HCT116 (cell line): Measurements from ENCODE around the gene SERPINB5. TPM values are rescaled to one million over a fixed set of nuclear protein-coding genes. Genes with fewer than 3 reads are reported as not detected.

Experiments used
- ATAC-seq: fragments of 200-7000 bp; cut with Tn5 transposase; 2 replicates; pipeline ENCODE4 v1.9.1; 2020; ENCODE audit warnings: mild to moderate bottlenecking, moderate library complexity
- BruUV-seq: library from RNA; stranded (reverse); fragments of 400-500 nt; replicated peaks from 2 replicates; lab custom pipeline; 2021; lab: Mats Ljungman, UMichigan
- CTCF ChIA-PET: fragments of 300-600 bp; sonication (Branson Sonifier 250); formaldehyde crosslinking; loops from one replicate; lab custom pipeline; 2021; ENCODE audit warnings: antibody characterized with exemption; lab: Charles Lee
- POLR2A ChIA-PET: fragments of 300-600, 350-600 bp; sonication (Branson Sonifier 250); formaldehyde crosslinking; loops from one replicate; lab custom pipeline; 2021; ENCODE audit warnings: antibody characterized with exemption; lab: Charles Lee
- RAD21 ChIA-PET, 2 experiments: fragments of 300-600 bp; sonication (Branson Sonifier 250); formaldehyde crosslinking; loops; one replicate each; lab custom pipeline; 2023; ENCODE audit warnings: low total read pairs in 2 of 2; ENCODE audit not compliant: uncharacterized antibody in 2 of 2, unreplicated experiment in 2 of 2, low non-redundant PET in 1 of 2; lab: Charles Lee
- DNase-seq: peaks from one replicate; pipeline ENCODE4 v3.0.0-alpha.2; 2010; ENCODE audit warnings: low read depth, low spot score
- H2AFZ ChIP-seq: fragments of 200-600 bp; shearing (Covaris generic), sonication (generic); 2 replicates; pipeline ENCODE4 v1.6.1; 2017; ENCODE audit warnings: low read depth, mixed run types, mixed read lengths, antibody characterized with exemption, low read length; ENCODE audit not compliant: poor library complexity, severe bottlenecking
- H3K27ac ChIP-seq: 2 replicates; pipeline ENCODE4 v1.5.1; 2012; ENCODE audit warnings: low read depth, low read length
- H3K27me3 ChIP-seq: fragments of 200-600 bp; sonication (generic); 2 replicates; pipeline ENCODE4 v1.6.1; 2016; ENCODE audit warnings: mixed run types, low read length, mixed read lengths; ENCODE audit not compliant: insufficient read depth
- H3K36me3 ChIP-seq, 2 experiments: fragments of 200-500 bp in 1 of 2; fragments of 200-600 bp in 1 of 2; sonication (Bioruptor generic) in 1 of 2; sonication (generic) in 1 of 2; 2 replicates each; pipeline versions ENCODE4 v1.5.1 to v1.6.1; 2014 to 2016; ENCODE audit warnings: low read length in 2 of 2, inconsistent platforms in 1 of 2, mixed read lengths in 1 of 2, mixed run types in 1 of 2; ENCODE audit not compliant: insufficient read depth in 2 of 2, control insufficient read depth in 1 of 2
- H3K4me1 ChIP-seq, 2 experiments: fragments of 200-600 bp in 1 of 2; sonication (generic) in 1 of 2; 2 replicates each; pipeline versions ENCODE4 v1.5.1 to v1.6.1; 2012 to 2017; ENCODE audit warnings: low read length in 2 of 2, inconsistent platforms in 1 of 2, mild to moderate bottlenecking in 1 of 2, mixed read lengths in 1 of 2, mixed run types in 1 of 2, moderate library complexity in 1 of 2; ENCODE audit not compliant: insufficient read depth in 2 of 2, control insufficient read depth in 1 of 2
- H3K4me2 ChIP-seq: fragments of 200-600 bp; sonication (generic); 2 replicates; pipeline ENCODE4 v1.6.1; 2017; ENCODE audit warnings: mixed run types, low read length, mixed read lengths
- H3K4me3 ChIP-seq, 2 experiments: fragments of 200-600 bp in 1 of 2; sonication (generic) in 1 of 2; replicated peaks in 1 of 2; 2 replicates each; pipeline ENCODE4 v1.5.1; 2011 to 2016; ENCODE audit warnings: low read length in 2 of 2, control low read depth in 1 of 2, low read depth in 1 of 2, mild to moderate bottlenecking in 1 of 2, mixed read lengths in 1 of 2, mixed run types in 1 of 2
- H3K79me2 ChIP-seq: fragments of 200-600 bp; sonication (generic); 2 replicates; pipeline ENCODE4 v1.6.1; 2017; ENCODE audit warnings: mild to moderate bottlenecking, mixed run types, low read length, moderate library complexity, mixed read lengths; ENCODE audit not compliant: insufficient read depth
- H3K9ac ChIP-seq: fragments of 200-600 bp; sonication (generic); 2 replicates; pipeline ENCODE4 v1.6.1; 2016; ENCODE audit warnings: low read length, mixed read lengths
- H3K9me2 ChIP-seq: fragments of 200-600 bp; sonication (generic), shearing (Covaris generic); 2 replicates; pipeline ENCODE4 v1.6.1; 2017; ENCODE audit warnings: mixed run types, mild to moderate bottlenecking, moderate library complexity; ENCODE audit not compliant: insufficient read depth
- H3K9me3 ChIP-seq, 2 experiments: fragments of 200-500 bp in 1 of 2; fragments of 200-600 bp in 1 of 2; sonication (Bioruptor generic) in 1 of 2; sonication (generic) in 1 of 2; 2 replicates each; pipeline ENCODE4 v1.6.1; 2014 to 2017; ENCODE audit warnings: low read length in 2 of 2, mixed read lengths in 2 of 2, inconsistent platforms in 1 of 2, low read depth in 1 of 2, mild to moderate bottlenecking in 1 of 2, mixed run types in 1 of 2, moderate library complexity in 1 of 2; ENCODE audit not compliant: control insufficient read depth in 1 of 2, insufficient read depth in 1 of 2
- H4K20me1 ChIP-seq: fragments of 200-600 bp; sonication (generic), shearing (Covaris generic); 2 replicates; pipeline ENCODE4 v1.6.1; 2017; ENCODE audit warnings: mixed run types, mild to moderate bottlenecking, moderate library complexity; ENCODE audit not compliant: insufficient read depth
- CBX3 ChIP-seq: IDR thresholded peaks from 2 replicates; pipeline ENCODE4 v1.6.1; 2012; ENCODE audit warnings: low read depth
- CEBPB ChIP-seq: IDR thresholded peaks from 2 replicates; pipeline ENCODE4 v1.6.1; 2012; ENCODE audit warnings: low read depth
- EGR1 ChIP-seq: IDR thresholded peaks from 2 replicates; pipeline ENCODE4 v1.6.1; 2012; ENCODE audit warnings: low read depth
- ELF1 ChIP-seq: IDR thresholded peaks from 2 replicates; pipeline ENCODE4 v1.6.1; 2012; ENCODE audit warnings: low read depth, borderline replicate concordance
- EZH2 ChIP-seq: fragments of 200-600 bp; sonication (generic); IDR thresholded peaks from 2 replicates; pipeline ENCODE4 v1.6.1; 2017; ENCODE audit warnings: antibody characterized with exemption, mixed run types
- JUND ChIP-seq: IDR thresholded peaks from 2 replicates; pipeline ENCODE4 v1.6.1; 2012
- POLR2A ChIP-seq: IDR thresholded peaks from 2 replicates; pipeline ENCODE4 v1.7.0; 2011; ENCODE audit warnings: borderline replicate concordance; ENCODE audit not compliant: insufficient read depth, insufficient read length; ENCODE audit errors: extremely low read depth
- POLR2AphosphoS5 ChIP-seq: IDR thresholded peaks from 2 replicates; pipeline ENCODE4 v1.6.1; 2011; ENCODE audit warnings: mild to moderate bottlenecking, low read depth, low read length, moderate library complexity
- RAD21 ChIP-seq: IDR thresholded peaks from 2 replicates; pipeline ENCODE4 v1.6.1; 2012; ENCODE audit warnings: low read depth, mild to moderate bottlenecking
- SIN3A ChIP-seq: IDR thresholded peaks from 2 replicates; pipeline ENCODE4 v1.6.1; 2012; ENCODE audit warnings: low read depth
- SRF ChIP-seq: IDR thresholded peaks from 2 replicates; pipeline ENCODE4 v1.6.1; 2012; ENCODE audit warnings: low read depth
- YY1 ChIP-seq: IDR thresholded peaks from 2 replicates; pipeline ENCODE4 v1.6.1; 2011; ENCODE audit warnings: low read length, low read depth, moderate library complexity, mild to moderate bottlenecking; ENCODE audit not compliant: insufficient replicate concordance; ENCODE audit errors: extremely low read depth
- ZNF274 ChIP-seq: fragments of 200-500 bp; sonication (Bioruptor generic); IDR thresholded peaks from 2 replicates; pipeline ENCODE4 v1.6.1; 2014; ENCODE audit warnings: mild to moderate bottlenecking, low read depth, low read length, inconsistent platforms
- intact Hi-C: fragments of 100-400 bp; cut with micrococcal nuclease; formaldehyde crosslinking; loops from 2 replicates; pipeline ENCODE4 v1.10.0; 2022
- total RNA-seq: library from RNA; stranded (reverse); gene quantifications from one replicate; pipeline ENCODE4 v1.2.1, GENCODE V29; 2021; ENCODE audit not compliant: unreplicated experiment
- TF ChIP-seq, protein P1 (sequence below): IDR thresholded peaks from 2 replicates; pipeline ENCODE4 v1.6.1; 2012; ENCODE audit warnings: low read depth
- TF ChIP-seq, protein P2 (sequence below): IDR thresholded peaks from 2 replicates; pipeline ENCODE4 v1.6.1; 2012
- TF ChIP-seq, protein P3 (sequence below): IDR thresholded peaks from 2 replicates; pipeline ENCODE4 v1.6.1; 2011; ENCODE audit warnings: mild to moderate bottlenecking, low read length, moderate library complexity; ENCODE audit not compliant: insufficient replicate concordance; ENCODE audit errors: extremely low read depth
- TF ChIP-seq, protein P4 (sequence below), 3 experiments: fragments of 200-600 bp in 1 of 3; sonication (generic) in 1 of 3; IDR thresholded peaks in 2 of 3; conservative IDR thresholded peaks in 1 of 3; 2 replicates each; pipeline ENCODE4 v1.5.1; 2012 to 2017; ENCODE audit warnings: low read depth in 2 of 3, low read length in 2 of 3, antibody characterized with exemption in 1 of 3, borderline replicate concordance in 1 of 3, control low read depth in 1 of 3, mild to moderate bottlenecking in 1 of 3, mixed read lengths in 1 of 3, mixed run types in 1 of 3, moderate library complexity in 1 of 3; ENCODE audit not compliant: insufficient read depth in 1 of 3

Gene SERPINB5
- total RNA-seq, 1 experiment from 2014 or later, result 19.5 TPM

DNA sequence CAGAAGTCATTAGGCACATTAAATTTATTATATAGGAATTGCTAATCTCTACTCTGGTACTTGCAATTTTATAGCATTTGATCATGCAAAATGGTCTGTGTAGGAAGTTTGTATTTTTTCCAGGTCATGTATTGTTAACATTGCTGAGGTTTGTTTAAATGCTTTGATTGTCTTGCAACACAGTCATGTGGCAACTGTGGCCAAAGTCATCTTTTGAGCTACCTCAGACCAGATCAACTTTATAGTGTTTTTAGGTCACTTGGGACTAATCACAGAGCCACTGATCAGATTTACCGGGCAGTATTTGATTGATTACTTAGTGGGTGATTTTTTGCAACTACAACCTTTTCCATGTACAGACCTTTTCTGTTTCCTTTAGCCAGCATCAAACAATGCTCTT lies 3.7 kb downstream of the SERPINB5 start (continued):
- TF ChIP-seq, protein P1, sequence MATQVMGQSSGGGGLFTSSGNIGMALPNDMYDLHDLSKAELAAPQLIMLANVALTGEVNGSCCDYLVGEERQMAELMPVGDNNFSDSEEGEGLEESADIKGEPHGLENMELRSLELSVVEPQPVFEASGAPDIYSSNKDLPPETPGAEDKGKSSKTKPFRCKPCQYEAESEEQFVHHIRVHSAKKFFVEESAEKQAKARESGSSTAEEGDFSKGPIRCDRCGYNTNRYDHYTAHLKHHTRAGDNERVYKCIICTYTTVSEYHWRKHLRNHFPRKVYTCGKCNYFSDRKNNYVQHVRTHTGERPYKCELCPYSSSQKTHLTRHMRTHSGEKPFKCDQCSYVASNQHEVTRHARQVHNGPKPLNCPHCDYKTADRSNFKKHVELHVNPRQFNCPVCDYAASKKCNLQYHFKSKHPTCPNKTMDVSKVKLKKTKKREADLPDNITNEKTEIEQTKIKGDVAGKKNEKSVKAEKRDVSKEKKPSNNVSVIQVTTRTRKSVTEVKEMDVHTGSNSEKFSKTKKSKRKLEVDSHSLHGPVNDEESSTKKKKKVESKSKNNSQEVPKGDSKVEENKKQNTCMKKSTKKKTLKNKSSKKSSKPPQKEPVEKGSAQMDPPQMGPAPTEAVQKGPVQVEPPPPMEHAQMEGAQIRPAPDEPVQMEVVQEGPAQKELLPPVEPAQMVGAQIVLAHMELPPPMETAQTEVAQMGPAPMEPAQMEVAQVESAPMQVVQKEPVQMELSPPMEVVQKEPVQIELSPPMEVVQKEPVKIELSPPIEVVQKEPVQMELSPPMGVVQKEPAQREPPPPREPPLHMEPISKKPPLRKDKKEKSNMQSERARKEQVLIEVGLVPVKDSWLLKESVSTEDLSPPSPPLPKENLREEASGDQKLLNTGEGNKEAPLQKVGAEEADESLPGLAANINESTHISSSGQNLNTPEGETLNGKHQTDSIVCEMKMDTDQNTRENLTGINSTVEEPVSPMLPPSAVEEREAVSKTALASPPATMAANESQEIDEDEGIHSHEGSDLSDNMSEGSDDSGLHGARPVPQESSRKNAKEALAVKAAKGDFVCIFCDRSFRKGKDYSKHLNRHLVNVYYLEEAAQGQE, result no peak
- TF ChIP-seq SIN3A (no peak), YY1 (no peak), ELF1 (no peak), EGR1 (no peak), JUND (no peak), RAD21 (no peak), SRF (no peak), CBX3 (no peak)
- TF ChIP-seq, protein P2, sequence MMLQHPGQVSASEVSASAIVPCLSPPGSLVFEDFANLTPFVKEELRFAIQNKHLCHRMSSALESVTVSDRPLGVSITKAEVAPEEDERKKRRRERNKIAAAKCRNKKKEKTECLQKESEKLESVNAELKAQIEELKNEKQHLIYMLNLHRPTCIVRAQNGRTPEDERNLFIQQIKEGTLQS, result no peak
- TF ChIP-seq, protein P3, sequence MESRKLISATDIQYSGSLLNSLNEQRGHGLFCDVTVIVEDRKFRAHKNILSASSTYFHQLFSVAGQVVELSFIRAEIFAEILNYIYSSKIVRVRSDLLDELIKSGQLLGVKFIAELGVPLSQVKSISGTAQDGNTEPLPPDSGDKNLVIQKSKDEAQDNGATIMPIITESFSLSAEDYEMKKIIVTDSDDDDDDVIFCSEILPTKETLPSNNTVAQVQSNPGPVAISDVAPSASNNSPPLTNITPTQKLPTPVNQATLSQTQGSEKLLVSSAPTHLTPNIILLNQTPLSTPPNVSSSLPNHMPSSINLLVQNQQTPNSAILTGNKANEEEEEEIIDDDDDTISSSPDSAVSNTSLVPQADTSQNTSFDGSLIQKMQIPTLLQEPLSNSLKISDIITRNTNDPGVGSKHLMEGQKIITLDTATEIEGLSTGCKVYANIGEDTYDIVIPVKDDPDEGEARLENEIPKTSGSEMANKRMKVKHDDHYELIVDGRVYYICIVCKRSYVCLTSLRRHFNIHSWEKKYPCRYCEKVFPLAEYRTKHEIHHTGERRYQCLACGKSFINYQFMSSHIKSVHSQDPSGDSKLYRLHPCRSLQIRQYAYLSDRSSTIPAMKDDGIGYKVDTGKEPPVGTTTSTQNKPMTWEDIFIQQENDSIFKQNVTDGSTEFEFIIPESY, result no peak

DNA sequence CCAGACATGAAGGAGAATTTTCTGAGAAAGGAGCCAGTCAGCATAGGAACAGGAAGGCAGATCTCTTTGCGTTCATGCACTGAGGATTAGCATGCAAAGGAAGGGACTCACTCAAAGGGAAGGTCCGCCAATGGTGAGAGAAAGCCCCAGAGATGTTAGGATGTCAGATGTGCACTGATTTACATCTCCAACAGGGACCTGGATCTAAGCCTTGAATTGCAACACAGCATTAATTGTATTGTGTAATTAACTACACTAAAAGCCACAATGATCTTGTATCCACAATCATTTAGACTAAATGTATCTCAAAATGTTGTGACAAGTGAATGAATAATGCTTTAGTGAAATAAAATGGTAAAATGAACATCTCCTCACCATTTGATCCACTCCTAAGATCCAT lies 4.2 kb downstream of the SERPINB5 start:
- Histone ChIP-seq H3K9ac (no peak overlapping the region), H3K27me3 (no peaks in the 10 kb centered on the region), H3K79me2 (no peaks in the 10 kb centered on the region; the same call in 1 of the 2 replicates), H3K4me3 (no peak overlapping the region), H3K36me3 (no peaks in the 10 kb centered on the region), H3K4me2 (no peak overlapping the region), H3K4me1 (peaks cover 9 to 25% of the 10 kb centered on the region in 2 experiments; a peak in 3 of 4 replicates), H3K27ac (no peak overlapping the region), H3K9me3 (no peaks in the 10 kb centered on the region), H4K20me1 (no peaks in the 10 kb centered on the region), H3K9me2 (no peaks in the 10 kb centered on the region), H2AFZ (no peak overlapping the region)
- DNase-seq (no peak), ATAC-seq (no peak)
- intact Hi-C loops, result no loop called here
- ChIA-PET POLR2A (no interaction called here), RAD21 (no interaction called here), CTCF (no interaction called here)
- BruUV-seq, result no TSS peak
- no peak for TF ChIP-seq POLR2A
- no peak for TF ChIP-seq JUND
- no peak for TF ChIP-seq ZNF274
- no peak for TF ChIP-seq SIN3A
- no peak for TF ChIP-seq CEBPB
- TF ChIP-seq, protein P3, result no peak
- no peak for TF ChIP-seq YY1
- TF ChIP-seq EZH2, result no peak
- no peak for TF ChIP-seq POLR2AphosphoS5
- TF ChIP-seq, protein P4, sequence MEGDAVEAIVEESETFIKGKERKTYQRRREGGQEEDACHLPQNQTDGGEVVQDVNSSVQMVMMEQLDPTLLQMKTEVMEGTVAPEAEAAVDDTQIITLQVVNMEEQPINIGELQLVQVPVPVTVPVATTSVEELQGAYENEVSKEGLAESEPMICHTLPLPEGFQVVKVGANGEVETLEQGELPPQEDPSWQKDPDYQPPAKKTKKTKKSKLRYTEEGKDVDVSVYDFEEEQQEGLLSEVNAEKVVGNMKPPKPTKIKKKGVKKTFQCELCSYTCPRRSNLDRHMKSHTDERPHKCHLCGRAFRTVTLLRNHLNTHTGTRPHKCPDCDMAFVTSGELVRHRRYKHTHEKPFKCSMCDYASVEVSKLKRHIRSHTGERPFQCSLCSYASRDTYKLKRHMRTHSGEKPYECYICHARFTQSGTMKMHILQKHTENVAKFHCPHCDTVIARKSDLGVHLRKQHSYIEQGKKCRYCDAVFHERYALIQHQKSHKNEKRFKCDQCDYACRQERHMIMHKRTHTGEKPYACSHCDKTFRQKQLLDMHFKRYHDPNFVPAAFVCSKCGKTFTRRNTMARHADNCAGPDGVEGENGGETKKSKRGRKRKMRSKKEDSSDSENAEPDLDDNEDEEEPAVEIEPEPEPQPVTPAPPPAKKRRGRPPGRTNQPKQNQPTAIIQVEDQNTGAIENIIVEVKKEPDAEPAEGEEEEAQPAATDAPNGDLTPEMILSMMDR (IDR thresholded peaks at IDR 0.05 in 2 of 3, conservative IDR thresholded peaks at IDR 0.05 in 1 of 3; ENCODE audit: borderline replicate concordance in 1 of 3, insufficient read depth in 1 of 3, low read depth in 2 of 3, low read length in 2 of 3), result no peak
